Panc1 (cell line): ENCODE data around the gene SCAMP4. TPM values are rescaled to one million over a fixed set of nuclear protein-coding genes. Genes with fewer than 3 reads are reported as not detected.

Experiments used
- ATAC-seq: fragments of 200-7000 bp; cut with Tn5 transposase; 2 replicates; pipeline ENCODE4 v1.9.1; 2020; ENCODE audit warnings: mild to moderate bottlenecking, moderate library complexity
- BruUV-seq: library from RNA; stranded (reverse); fragments of 400-500 nt; replicated peaks from 2 replicates; lab custom pipeline; 2021; lab: Mats Ljungman, UMichigan
- CTCF ChIA-PET: fragments of 300-600 bp; sonication (Branson Sonifier 250); formaldehyde crosslinking; loops from one replicate; lab custom pipeline; 2022; ENCODE audit warnings: antibody characterized with exemption; lab: Charles Lee
- POLR2A ChIA-PET: fragments of 300-600 bp; sonication (Branson Sonifier 250); formaldehyde crosslinking; loops from one replicate; lab custom pipeline; 2022; ENCODE audit warnings: antibody characterized with exemption; lab: Charles Lee
- DNase-seq: peaks from one replicate; pipeline ENCODE4 v3.0.0-alpha.2; 2010; ENCODE audit warnings: low read depth, low spot score
- H3K27ac ChIP-seq: 2 replicates; pipeline ENCODE4 v1.5.1; 2011; ENCODE audit warnings: mild to moderate bottlenecking, low read length, inconsistent platforms
- H3K27me3 ChIP-seq: fragments of 200-500 bp; sonication (Bioruptor generic); 2 replicates; pipeline ENCODE4 v1.6.0; 2014; ENCODE audit warnings: low read length, inconsistent platforms; ENCODE audit not compliant: control insufficient read depth, insufficient read depth
- H3K36me3 ChIP-seq: fragments of 200-500 bp; sonication (Bioruptor generic); 2 replicates; pipeline ENCODE4 v1.5.1; 2014; ENCODE audit warnings: inconsistent platforms, mild to moderate bottlenecking, low read length, moderate library complexity; ENCODE audit not compliant: control insufficient read depth, insufficient read depth
- H3K4me1 ChIP-seq: 2 replicates; pipeline ENCODE4 v1.5.1; 2011; ENCODE audit warnings: inconsistent platforms, mild to moderate bottlenecking, low read length, moderate library complexity; ENCODE audit not compliant: control insufficient read depth, insufficient read depth
- H3K4me3 ChIP-seq, 2 experiments: 2 replicates each; pipeline ENCODE4 v1.5.1; 2011 to 2012; ENCODE audit warnings: low read depth in 2 of 2, low read length in 2 of 2, mild to moderate bottlenecking in 2 of 2, inconsistent platforms in 1 of 2, moderate library complexity in 1 of 2
- H3K9me3 ChIP-seq: fragments of 200-500 bp; sonication (Bioruptor generic); 2 replicates; pipeline ENCODE4 v1.5.1; 2014; ENCODE audit warnings: low read depth, mild to moderate bottlenecking, inconsistent platforms, low read length, moderate library complexity; ENCODE audit not compliant: control insufficient read depth, insufficient read depth
- CTCF ChIP-seq: fragments of 450-650 bp; IDR thresholded peaks from 2 replicates; pipeline ENCODE4 v1.5.1; 2017; ENCODE audit warnings: mild to moderate bottlenecking
- POLR2AphosphoS5 ChIP-seq: IDR thresholded peaks from 2 replicates; pipeline ENCODE4 v1.6.1; 2012; ENCODE audit warnings: mild to moderate bottlenecking, low read depth, low read length, moderate library complexity
- REST ChIP-seq, 2 experiments: IDR thresholded peaks; 2 replicates each; pipeline ENCODE4 v1.6.1; 2011 to 2012; ENCODE audit warnings: low read depth in 2 of 2, control low read depth in 1 of 2, low read length in 1 of 2, mild to moderate bottlenecking in 1 of 2, moderate library complexity in 1 of 2; ENCODE audit not compliant: insufficient read depth in 1 of 2
- SIN3A ChIP-seq: IDR thresholded peaks from 2 replicates; pipeline ENCODE4 v1.6.1; 2012; ENCODE audit warnings: low read depth, mild to moderate bottlenecking, low read length, moderate library complexity, borderline replicate concordance; ENCODE audit not compliant: insufficient read depth
- TCF7L2 ChIP-seq: IDR thresholded peaks from 2 replicates; pipeline ENCODE4 v1.6.1; 2011; ENCODE audit warnings: mild to moderate bottlenecking, low read depth, low read length, inconsistent platforms
- in situ Hi-C: cut with HindIII; loops from 2 replicates; pipeline ENCODE4 v1.10.0; 2016; ENCODE audit warnings: low sequenced_read_pairs, low pct_unique_long_range_greater_than_20kb
- intact Hi-C: fragments of 100-400 bp; cut with micrococcal nuclease; formaldehyde crosslinking; loops from one replicate; pipeline ENCODE4 v1.10.0; 2022; ENCODE audit not compliant: unreplicated experiment
- total RNA-seq: library from RNA; stranded (reverse); gene quantifications from one replicate; pipeline ENCODE4 v1.2.1, GENCODE V29; 2021; ENCODE audit not compliant: unreplicated experiment

The SCAMP4 gene
- total RNA-seq, 1 experiment from 2014 or later = 98.4 TPM

GRCh38 chr19:1962674-1963073, 57.5 kb downstream of the SCAMP4 start:
- H3K27ac ChIP-seq = no peak overlapping the region
- no peaks in the 10 kb centered on the region for H3K27me3 ChIP-seq
- POLR2A ChIA-PET = no interaction called here
- in situ Hi-C loops = no loop called here
- no TSS peak for BruUV-seq
- DNase-seq (no peak), ATAC-seq (no peak)
- CTCF ChIA-PET = no interaction called here
- no peaks in the 10 kb centered on the region for H3K9me3 ChIP-seq
- no peak overlapping the region for H3K4me3 ChIP-seq
- TF ChIP-seq REST (IDR thresholded peaks at IDR 0.05; ENCODE audit: insufficient read depth in 1 of 2, low read depth in 2 of 2, low read length in 1 of 2) = no peak
- no peak for TF ChIP-seq CTCF
- TF ChIP-seq SIN3A = no peak
- TF ChIP-seq POLR2AphosphoS5 = no peak
- no peak for TF ChIP-seq TCF7L2
- no peaks in the 10 kb centered on the region for H3K36me3 ChIP-seq
- H3K4me1 ChIP-seq = no peaks in the 10 kb centered on the region
- intact Hi-C loops = no loop called here

- DNase-seq (no peak), ATAC-seq (no peak)
- TF ChIP-seq SIN3A (no peak), TCF7L2 (no peak), CTCF (no peak), REST (IDR thresholded peaks at IDR 0.05; ENCODE audit: insufficient read depth in 1 of 2, low read depth in 2 of 2, low read length in 1 of 2) (no peak), POLR2AphosphoS5 (no peak)
- BruUV-seq = no TSS peak
- H3K4me1 ChIP-seq = no peaks in the 10 kb centered on the region
- ChIA-PET POLR2A (no interaction called here), CTCF (no interaction called here)
- no peaks in the 10 kb centered on the region for H3K27me3 ChIP-seq
- no peak overlapping the region for H3K27ac ChIP-seq
- in situ Hi-C loops = no loop called here
- H3K9me3 ChIP-seq = no peaks in the 10 kb centered on the region
- intact Hi-C loops = no loop called here
- H3K4me3 ChIP-seq = no peak overlapping the region
- H3K36me3 ChIP-seq = no peaks in the 10 kb centered on the region
Observed at GRCh38 chr19:1967087-1967608, 61.9 kb downstream of the SCAMP4 start.
